ENCODE measurements around the gene HGD.

The HGD gene, protein sequence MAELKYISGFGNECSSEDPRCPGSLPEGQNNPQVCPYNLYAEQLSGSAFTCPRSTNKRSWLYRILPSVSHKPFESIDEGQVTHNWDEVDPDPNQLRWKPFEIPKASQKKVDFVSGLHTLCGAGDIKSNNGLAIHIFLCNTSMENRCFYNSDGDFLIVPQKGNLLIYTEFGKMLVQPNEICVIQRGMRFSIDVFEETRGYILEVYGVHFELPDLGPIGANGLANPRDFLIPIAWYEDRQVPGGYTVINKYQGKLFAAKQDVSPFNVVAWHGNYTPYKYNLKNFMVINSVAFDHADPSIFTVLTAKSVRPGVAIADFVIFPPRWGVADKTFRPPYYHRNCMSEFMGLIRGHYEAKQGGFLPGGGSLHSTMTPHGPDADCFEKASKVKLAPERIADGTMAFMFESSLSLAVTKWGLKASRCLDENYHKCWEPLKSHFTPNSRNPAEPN

DNA sequence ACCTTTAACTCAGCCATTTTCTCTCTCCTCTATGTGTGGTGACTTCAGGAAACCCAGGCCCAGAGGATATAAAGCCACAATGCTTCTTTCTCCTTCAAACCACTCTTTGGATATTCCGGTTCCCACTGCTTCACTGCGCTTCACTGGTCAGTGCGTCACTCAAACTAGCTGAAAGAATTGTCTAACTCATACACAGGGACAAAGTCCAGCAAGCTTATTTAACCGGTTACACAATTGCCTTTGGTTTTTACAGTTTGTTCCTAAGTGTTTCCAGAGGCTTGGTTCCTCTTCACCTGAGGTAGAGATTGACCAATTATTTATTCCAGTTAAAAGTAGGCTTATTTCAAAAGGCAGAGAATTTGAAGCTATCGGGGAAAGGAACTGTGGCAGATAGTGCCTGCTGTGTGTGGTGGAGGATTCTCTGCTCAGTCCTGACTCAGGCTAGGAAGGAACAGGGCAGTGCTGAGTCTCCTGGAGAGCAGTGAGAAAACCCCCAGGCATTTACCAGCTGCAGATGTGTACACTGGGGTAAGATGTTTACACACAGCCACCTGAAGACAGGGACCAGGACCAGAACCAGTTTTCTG lies at the start of gene HGD:
Gene HGD, minus strand, starts transcription at position 145 of the 587 bp plus-strand sequence. Its CDS starts 128 bp downstream, at position 17.
- DNase-seq = no peak

DNA sequence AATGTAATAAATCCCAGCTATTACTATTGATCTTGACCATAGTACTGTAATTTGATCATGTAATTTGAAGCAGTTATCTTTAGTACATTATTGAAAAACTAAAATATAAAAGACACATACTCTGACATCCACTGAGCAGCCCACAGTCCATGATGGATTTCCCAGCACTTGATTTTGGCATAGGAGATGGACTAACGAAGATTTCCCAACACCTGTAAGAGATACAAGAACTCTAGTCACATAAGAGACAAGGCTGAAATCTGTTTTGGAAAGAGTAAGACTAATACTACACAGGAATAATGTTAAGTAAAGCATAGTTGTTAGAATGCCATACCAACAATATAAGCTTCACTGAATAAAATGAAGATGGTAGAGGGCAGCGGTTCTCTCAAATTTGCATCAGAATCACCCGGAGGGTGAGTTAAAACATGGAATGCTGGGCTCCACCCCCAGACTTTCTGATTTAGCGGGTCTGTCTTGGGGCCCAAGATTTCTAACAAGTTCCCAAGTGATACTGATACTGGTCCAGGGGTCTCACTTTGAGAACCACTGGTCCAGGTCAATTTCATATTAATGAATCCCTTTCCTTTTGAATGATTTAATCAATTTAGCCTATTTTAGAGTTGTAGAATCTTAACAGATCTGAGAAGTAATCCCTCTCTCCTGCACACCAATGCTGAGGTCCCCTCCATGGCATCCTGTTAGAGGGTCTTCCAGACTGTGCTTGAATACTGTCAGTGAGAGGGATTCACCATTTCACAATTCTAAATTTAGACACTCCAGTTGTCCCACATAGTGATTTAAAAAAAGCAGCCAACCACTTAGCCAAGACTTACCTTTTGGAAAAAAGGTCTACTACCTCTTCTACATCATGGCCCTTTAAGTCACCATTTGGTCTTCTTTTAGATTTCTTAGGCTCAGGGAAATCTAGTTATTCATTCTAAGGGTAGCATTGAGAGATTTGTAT lies 48.8 kb upstream of the HGD start:
- no peak for DNase-seq

DNA sequence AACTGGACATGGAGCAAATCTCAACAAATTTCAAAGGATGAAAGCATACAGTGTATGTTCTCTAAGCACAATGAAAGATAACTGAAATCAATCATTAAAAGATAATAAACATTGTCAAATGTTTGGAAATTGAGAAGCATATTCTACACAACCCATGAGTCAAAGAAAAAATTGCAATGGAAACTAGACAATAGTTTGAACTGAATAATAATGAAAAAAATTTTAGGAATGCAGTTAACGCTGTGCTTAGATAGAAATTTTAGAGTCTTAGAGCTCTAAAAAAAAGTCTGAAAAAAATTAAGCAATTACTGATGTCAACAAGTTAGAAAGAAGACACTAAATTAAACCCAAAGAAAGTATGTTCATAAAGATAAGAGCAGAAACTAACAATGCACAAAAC lies 44.8 kb upstream of the HGD start:
- no peak for DNase-seq

DNA sequence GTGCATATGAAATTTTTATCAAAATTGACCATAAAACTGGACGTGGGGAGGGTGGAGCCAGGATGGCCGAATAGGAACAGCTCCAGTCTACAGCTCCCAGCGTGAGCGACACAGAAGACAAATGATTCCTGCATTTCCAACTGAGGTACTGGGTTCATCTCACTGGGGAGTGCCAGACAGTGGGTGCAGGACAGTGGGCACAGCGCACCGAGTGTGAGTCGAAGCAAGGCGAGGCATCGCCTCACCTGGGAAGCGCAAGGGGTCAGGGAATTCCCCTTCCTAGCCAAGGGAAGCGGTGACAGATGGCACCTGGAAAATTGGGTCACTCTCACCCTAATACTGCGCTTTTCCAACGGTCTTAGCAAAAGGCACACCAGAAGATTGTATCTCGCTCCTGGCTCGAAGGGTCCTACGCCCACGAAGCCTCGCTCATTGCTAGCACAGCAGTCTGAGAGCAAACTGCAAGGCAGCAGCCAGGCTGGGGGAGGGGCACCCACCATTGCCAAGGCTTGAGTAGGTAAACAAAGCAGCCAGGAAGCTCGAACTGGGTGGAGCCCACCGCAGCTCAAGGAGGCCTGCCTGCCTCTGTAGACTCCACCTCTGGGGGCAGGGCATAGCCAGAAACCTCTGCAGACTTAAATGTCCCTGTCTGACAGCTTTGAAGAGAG lies 37.3 kb upstream of the HGD start:
- DNase-seq = peak; percentile 87

DNA sequence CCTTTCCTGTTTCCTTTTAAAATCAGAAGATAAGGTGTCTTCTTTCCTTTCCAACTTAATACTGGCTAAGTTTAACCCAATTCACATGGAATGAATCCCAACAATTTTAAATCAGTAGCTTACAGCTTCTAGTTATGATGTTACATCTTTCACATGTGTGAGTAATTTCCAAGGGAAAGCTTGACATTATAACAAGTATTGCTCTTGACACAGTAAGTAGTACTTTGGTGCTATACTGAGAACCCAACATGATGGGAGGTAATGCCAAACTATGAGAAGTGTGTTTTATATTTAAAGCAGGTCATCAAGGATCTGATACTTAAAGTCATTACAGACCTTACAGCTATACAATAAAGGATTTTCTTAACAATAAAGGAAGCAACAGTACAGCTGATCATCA lies 31.2 kb upstream of the HGD start:
- no peak for DNase-seq

DNA sequence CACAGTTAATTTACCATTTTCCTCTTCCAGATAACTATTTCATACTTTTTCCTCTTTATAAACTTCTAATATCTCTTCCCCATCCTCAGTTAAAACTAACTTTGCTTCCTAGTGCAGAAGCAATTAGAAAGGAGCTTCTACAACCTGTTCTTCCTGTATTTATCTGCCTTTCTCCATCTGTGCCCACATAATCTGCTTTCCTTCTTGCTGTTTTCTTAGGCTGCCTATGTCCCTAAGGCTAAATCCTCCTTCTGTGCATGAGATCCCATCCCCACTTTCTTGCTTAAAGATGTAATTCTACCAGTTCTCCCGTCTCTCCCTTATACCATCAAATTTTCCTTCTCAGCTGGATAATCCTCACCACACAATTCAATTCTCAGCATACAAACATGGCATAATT lies 28.3 kb upstream of the HGD start:
- DNase-seq = no peak

DNA sequence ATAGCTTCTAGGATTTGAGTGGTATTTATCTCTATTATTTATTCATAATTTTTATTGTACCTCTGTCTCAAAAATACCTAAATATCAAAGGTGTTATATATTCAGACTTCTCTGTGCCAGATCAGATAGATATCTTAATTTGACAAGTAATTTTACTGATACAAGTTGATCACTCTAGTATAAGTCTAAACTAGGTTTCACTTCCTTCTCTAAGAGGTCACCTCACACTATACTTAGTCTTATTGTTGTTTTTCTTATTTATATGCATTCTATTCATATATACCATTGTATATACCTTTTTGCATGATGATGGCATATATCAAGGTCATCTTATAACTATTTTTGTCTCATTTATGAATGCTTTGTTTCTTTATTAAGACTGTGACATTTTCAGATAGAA lies 26.4 kb upstream of the HGD start:
- no peak for DNase-seq

DNA sequence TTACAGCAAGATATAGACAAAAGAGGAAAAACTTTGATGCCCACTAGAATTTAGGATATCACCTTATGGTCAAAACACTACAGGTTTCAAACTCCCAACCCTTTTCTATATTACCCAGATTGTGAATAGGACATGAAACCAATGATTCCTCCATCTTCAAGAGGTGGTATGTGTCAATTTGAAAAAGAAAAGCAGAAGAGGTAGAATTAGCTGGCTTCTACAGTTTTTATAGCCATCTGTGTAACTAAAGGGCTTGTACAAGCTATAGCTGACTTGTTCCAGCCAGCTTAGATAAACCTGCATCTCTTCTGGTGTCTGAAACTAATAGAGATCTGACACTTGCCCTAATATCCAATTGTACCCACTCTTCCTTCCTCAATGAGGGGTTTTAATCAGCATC lies 24.9 kb upstream of the HGD start:
- no peak for DNase-seq

DNA sequence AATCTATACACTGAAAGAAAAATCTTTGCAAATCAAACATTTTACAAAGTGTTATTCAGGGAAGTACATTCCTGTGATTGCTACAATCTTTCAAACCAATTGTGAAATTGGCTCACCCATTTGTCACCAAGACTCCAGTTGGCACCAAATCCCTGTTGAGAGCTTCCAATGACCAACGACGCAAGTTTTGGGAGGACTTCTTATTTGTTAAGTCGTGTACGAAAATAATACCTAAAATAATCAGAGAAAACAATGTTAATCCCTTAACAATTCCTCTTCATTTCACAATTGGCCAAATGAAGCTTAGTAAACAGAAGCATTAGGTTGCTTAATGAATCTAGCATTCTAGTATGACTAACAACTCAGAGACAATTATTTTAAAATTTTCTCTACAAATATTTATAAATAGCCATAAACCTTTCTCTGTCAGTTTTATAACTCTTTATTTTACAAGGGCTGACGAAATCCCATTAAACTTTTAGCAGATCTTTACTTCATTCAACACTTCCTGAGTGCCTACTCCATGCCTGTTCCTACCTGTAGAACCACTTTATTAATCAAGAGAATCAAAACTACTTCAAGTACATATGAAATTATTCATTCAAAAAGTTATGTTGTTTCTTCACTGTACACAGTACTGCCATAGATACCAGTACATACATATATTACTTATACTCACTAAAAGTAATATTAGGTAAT lies 24.0 kb upstream of the HGD start:
- no peak for DNase-seq

DNA sequence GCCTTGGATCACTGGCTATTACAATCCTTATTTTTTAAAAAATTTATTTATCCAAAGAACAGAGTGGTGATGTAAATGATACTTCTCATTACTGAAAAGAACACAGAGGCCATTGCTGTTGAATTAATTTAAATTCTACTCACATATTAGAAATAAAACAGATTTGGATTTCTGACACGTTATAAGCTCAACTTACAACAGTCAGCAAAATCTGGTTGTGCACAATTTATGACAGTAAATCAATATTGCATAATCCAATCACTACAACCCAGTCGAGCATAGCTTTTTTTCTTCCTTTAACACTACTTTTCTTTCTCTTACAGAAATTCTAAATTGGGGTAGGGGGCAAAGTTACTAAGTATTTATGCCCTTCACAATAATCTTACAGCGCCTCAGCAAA lies 17.3 kb upstream of the HGD start:
- no peak for DNase-seq

DNA sequence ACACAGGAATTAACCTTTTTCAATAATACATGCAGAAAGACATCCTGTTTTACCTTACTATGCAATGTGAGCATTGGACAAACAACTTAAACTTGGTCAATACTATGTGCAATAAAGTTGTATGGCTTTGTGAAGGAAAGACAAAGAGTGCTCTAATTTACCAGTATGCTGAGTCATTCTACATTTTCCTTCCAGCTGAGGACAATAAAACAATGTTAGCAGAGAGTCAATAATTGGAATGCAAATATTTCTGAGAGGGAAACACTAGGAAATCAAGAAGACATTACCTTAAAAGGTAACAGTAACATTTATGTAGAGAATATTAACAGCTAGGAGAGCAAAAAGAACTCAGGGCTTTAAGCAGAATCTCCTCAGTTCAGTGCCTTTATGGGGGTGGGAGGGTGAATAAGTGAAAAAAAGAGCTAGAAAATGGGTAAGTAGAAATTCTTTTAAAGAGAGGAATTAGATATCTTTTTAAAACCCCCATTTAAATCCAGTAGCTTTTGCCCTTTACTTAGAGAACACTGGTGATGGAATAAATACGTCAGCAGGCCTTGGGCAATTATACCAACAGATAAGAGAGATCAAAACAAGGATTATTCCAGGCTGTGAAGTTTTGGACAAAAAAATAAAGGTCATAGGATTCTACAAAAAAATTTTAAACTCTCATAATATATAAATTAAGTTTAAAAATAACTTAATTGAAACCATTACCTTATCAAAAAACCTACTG lies 11.6 kb upstream of the HGD start:
- DNase-seq = no peak

DNA sequence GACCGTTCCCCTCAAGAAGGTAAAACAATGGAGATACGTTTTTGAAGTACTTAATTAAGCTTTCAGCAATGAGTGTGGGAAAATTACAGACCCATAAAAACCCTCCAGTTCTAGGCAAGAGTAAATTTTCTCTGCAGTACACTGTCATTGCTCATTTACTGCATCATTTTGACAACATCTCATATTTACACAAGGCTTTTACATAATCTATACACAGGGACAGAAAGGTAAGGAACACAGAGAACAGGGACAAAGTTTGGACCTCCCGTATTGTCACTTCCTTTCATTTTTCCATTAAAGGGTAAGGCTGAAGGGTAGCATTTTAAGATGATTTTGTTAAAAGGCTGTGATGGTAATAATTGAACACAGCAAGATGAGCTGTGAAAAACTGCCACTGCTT lies 7.4 kb upstream of the HGD start:
- no peak for DNase-seq

DNA sequence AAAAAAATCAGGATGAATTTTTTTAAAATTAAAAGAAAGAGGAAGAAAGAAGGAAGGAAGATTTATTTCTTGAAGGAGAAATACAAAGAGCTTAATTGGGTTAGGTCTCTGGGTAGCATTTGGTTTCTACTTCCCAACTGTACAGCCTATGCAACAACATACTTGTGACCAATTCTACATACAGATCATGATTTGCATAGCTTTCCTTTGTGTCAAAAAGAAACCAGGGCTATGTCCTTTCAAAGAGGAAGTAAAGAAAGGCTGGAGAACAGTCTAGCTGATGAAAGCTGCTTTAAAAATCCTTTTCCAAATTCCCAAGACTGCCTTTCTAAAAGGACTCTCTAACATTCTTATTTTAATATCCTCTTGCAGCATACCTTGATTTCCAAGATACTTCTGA lies 6.1 kb upstream of the HGD start:
- DNase-seq = no peak

DNA sequence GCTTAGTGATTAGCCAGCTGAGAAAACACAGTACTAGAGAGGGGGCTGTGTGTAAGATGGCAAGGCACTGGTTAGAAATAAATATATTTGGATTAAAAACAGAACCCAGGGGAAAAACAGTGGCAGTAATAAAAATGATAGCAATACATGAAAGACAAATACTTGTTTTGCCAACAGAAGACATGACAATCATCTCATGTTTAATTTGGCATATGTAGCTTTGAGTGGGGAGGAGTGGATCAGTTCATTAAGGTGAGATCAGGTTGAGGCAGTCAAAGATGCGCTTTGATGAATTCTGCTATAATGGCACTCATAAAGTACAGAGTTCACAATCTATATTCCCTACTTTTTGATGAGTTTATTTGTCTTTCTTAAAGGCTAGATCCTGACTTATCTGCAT lies 3.4 kb upstream of the HGD start:
- DNase-seq = no peak

DNA sequence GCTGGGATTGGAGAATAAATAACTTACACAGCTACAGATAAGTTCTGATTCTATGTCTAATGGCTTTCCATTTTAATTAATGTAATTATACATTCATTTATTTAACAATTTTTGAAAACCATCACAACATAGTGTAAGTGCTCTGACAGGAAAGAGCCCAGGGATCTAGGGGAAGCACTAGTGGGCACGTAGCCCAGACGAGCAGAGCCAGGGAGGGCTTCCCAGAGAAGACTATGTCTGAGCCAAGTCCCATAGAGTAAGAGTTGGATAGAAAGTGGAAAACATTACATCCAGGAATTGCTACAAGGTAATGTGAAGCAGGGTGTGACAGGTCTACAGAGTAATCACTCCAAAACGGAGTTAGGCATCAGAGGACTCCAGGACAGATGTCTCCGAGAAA lies 2.9 kb upstream of the HGD start:
- no peak for DNase-seq

DNA sequence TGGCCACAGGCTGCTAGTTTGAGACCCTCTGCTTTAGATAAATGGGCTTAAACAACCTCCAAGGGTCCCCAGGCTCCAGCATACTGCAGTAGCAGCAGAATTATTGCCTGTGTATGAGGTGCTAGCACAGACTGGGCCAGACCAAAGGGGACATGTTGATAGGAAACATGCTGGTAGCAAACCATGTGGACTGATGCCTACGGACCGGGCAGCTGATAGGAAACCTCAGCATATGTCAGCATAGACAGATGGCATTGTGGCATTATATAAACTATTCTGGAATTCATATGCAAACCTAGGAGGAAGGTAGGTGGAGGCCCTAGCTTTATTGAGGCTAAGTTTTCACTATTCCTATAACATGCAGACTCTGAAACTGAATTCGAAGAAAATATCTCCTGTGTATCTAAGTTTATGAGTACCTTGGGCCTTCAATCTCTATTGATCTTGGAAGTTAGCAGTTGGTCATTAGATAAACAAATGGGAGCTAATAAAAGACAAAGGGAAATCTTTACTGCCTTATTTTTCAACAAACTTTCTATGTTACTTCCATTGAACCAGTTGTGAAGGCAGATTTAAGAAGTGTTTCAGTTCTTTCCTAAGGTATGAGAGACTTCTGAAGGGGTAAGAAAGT lies 1.7 kb upstream of the HGD start:
- DNase-seq = no peak

DNA sequence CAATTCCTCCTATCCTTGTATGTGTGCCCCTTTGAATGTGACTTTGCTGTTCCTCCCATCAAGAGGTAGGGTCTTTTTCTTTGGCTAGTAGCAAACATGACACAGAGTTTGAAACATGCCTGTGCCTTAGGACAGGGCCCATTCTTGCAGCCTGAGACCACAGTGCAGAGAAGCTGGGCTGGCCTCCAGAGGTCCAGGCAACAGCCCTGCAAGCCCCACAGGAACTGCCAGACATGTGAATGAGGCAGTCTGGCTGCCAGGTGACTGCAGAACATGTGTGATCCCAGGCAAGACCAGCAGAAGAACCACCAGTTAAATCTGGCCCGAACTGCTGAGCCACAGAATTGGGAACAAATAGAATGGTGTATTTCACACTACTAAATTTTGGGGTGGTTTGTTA lies 1.2 kb upstream of the HGD start:
- DNase-seq = no peak

DNA sequence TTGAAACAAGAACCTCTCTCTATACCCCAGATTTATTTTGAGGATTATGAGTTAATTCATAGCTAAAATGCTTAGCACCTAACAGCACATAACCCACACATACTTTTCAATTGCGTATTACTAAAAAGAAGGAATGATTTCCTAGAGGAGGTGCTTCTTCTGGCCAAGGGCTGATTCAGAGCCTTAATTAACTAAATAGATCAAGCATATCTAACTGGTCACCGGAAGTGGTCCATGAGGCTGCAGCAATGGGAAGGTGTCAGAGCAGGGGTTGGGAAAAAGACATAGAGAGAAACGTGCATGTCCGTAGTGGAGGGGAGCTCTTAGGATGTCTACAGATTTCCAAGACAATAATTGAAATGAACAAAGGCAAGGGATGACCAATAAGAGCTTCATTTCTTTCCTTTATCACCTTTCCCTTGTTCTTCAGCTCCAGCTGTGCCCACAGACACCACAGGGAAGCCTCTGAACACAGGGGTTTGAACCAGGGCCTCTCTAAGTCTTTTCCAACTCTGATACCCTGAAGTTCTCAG lies 467 bp downstream of the HGD start:
- no peak for DNase-seq

DNA sequence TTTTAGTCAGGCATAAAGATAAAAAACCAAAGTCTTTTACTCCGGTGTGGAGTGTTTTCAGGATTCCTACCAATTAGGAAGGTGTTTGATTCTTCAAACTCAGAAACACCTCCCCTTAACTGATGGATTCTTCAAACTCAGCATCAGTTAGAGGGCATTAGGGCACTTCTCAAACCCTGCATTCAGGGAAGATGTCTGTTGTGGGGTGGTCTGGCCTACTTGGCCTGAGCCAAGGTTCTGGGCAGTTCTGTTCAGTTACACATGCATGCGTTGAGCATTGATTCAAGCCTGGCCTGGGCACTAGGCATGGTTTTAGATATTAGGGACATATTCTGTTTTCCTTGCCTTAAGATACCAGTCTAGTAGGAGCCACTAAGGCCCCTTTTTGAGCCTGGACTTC lies 1.0 kb downstream of the HGD start:
- DNase-seq = no peak

DNA sequence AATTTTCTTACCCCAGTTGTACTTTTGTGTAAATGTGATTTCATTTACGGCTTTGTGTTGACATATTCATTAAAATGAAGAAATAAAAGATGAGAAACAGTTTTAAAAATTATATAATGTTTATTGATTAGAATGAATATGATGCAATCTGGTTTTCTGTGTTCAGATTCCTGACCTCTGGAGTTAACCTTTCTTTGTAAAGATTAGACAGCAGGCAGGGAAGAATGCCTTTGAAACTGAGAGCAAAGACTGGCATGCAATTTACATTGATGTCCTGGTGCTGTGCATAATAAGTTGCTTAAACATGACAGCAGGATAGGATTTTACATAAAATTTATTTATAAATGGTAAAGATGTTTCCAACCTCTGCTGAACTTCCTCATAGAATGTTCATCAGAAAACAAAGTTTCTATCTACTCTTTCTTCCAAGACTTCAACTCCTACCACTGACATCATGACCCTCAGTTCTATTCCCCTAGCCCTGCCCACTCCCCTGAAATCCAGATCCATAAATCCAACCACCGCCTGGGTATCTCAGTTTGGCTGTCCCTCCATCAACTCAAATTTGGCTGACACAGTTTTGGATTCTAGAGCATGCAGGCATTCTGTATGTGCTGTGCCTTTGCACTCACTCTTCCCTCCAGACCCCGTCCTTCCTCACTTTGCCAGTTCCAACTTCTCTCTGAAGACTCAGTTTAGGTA lies 1.7 kb downstream of the HGD start:
- no peak for DNase-seq
